ENCODE measurements around the gene KRTAP5-4. TPM values are rescaled to one million over a fixed set of nuclear protein-coding genes. Genes with fewer than 3 reads are reported as not detected.
"Not testable (repeated sequence)": the region's sequence is repeated elsewhere in the genome, so short reads cannot be mapped to it uniquely, and the experiment has no call there.

The KRTAP5-4 gene
- total RNA-seq, 2 donors from 2014 or later = not detected

DNA sequence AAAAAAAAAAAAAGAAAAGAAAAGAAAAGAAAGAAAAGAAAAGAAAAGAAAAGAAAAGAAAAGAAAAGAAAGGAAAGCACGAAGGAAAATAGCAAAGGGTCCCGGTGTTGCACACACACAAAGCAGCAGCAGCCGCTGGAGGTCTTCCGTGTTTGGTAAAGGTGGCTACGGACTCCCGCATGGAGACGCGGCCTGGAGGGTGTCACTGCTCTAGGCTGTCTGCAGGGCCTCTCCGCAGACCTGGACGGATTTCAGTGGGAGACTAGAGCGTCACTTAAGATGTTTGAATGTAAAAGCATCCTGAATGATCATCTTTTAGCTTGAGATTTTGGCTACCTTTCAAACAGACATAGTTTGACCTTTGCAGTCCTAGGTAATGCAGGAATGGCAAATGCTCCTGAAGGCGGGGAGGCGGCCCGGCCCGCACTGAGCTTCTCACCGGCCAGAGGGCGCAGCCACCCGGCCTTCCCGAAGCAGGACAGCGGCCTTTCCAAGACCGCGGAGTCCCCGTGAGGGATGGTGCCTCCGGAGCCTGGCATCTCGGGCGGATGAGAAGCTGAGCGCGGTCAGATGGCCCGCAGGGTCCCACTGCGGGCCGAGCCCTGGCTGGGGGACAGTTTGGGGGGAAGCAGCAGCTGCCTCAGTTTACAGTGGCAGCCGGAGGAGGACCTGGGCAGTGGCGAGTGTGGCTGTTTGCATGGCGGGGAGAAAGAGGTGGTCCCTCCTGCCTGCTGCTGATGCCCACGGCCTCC lies 26.1 kb upstream of the KRTAP5-4 start:
- no peak for TF ChIP-seq CTCF (IDR thresholded peaks at IDR 0.05)
- no peaks in the 10 kb centered on the region for H3K36me3 ChIP-seq
- no peak overlapping the region for H3K27ac ChIP-seq
- ATAC-seq (ENCODE audit: insufficient number of reproducible peaks, low FRiP score, low read depth) = no peak
- no peak for DNase-seq (ENCODE audit: low spot score)
- H3K9me3 ChIP-seq = no peaks in the 10 kb centered on the region
- H3K4me1 ChIP-seq (ENCODE audit: control insufficient read depth in 1 of 2, low read depth in 2 of 2) = no peaks in the 10 kb centered on the region
- no peak overlapping the region for H3K4me3 ChIP-seq
- no peaks in the 10 kb centered on the region for H3K27me3 ChIP-seq (replicated peaks; ENCODE audit: insufficient read depth)

- DNase-seq (ENCODE audit: low spot score); H3K27ac ChIP-seq; H3K27me3 ChIP-seq (replicated peaks; ENCODE audit: insufficient read depth); H3K4me1 ChIP-seq (ENCODE audit: control insufficient read depth in 1 of 2, low read depth in 2 of 2); ATAC-seq (ENCODE audit: insufficient number of reproducible peaks, low FRiP score, low read depth); H3K9me3 ChIP-seq; H3K36me3 ChIP-seq; H3K4me3 ChIP-seq: not testable (repeated sequence)
Measured at GRCh38 chr11:1646540-1646939, 24.6 kb upstream of the KRTAP5-4 start.

DNA sequence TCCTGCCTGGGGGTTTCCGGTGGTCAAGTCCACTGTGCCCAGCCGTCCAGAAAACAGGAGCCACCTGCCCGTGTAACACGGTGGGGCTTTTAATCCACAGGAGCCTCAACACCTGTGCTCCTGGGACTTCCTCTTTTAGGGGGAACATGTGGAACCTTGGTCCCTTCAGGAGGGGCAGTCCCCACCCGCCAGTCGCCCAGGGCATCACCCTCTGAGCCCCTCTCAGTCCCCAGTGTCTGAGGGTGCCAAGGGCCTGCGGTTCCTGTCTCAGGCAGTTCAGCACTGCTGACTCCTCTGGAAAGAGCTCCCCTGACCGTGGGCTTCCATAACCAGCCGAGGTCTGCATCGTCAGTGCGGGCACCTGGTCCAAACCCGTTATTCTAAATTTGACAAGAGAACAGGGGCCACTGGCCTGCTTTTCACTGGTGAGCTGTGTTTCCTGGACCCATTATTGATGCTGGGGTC lies 23.5 kb upstream of the KRTAP5-4 start:
- H3K36me3 ChIP-seq = no peaks in the 10 kb centered on the region
- no peak overlapping the region for H3K4me3 ChIP-seq
- H3K27ac ChIP-seq = no peak overlapping the region
- ATAC-seq (ENCODE audit: insufficient number of reproducible peaks, low FRiP score, low read depth) (no peak), DNase-seq (ENCODE audit: low spot score) (no peak)
- no peaks in the 10 kb centered on the region for H3K27me3 ChIP-seq (replicated peaks; ENCODE audit: insufficient read depth)
- no peaks in the 10 kb centered on the region for H3K9me3 ChIP-seq
- TF ChIP-seq CTCF (IDR thresholded peaks at IDR 0.05) = no peak
- no peaks in the 10 kb centered on the region for H3K4me1 ChIP-seq (ENCODE audit: control insufficient read depth in 1 of 2, low read depth in 2 of 2)

DNA sequence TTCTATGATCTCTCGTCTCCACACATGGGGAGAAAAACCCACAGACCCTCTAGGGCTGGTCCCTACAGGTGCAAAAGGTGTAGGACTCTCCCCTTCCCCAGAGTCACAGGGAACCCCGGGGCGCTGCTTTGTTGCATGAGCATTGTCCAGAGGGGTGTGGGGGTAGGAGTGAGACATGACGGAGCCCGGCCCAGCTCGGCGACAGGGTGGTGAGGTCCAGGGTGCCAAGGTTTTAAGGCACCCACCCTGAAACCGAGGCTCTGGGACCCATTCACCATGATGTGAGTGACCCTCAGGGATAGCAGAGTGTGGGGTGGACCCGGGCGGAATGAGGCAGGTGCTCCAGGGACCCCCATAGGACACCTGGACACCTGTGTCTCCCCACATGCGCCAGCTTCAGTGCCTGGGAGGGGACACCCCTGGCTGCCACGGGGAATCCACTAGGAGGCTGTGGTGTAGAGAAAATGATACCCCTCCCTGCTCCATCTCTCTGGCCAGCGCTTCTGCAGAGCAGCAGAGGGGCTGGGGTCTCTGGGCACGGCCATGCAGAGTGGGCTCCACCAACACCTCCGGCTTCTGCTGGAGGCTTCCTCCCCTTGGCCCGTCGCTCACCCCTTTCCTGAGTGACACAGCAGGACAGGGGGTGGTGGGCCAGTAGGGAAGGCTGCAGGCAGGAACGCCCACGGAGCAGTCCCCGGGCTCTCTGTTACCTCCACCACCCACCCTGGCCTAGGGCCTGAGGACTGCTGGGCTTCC lies 22.8 kb upstream of the KRTAP5-4 start:
- Histone ChIP-seq H3K27me3 (replicated peaks; ENCODE audit: insufficient read depth) (no peaks in the 10 kb centered on the region), H3K36me3 (no peaks in the 10 kb centered on the region), H3K9me3 (no peaks in the 10 kb centered on the region), H3K27ac (no peak overlapping the region), H3K4me1 (ENCODE audit: control insufficient read depth in 1 of 2, low read depth in 2 of 2) (no peaks in the 10 kb centered on the region), H3K4me3 (no peak overlapping the region)
- DNase-seq (ENCODE audit: low spot score) (no peak), ATAC-seq (ENCODE audit: insufficient number of reproducible peaks, low FRiP score, low read depth) (no peak)
- no peak for TF ChIP-seq CTCF (IDR thresholded peaks at IDR 0.05)

DNA sequence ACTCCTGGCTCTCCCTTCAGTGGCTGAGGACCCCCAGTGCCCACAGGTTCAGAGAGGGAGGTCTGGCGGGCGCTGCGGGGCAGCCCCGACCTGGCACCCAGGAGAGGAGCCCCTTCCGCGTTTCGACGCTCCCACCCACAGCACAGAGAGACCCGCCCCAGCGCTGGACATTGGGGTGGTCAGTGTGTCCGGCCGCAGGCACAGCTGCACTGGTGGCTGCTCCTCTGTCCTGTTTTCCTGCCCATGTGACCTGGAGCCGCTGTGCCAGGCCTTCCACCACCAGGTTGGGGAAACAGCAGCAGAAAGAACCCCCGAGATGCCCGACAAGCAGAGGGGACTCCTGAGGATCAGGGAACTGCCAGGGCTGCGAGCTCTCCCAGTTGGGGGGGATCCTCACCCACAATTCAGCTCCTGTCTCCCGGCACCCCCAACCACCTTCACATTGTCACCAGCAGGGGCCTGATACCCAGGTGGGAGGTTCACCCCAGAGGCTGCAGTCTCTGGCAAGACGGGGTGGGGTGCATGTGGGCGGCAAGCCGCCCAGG lies 21.3 kb upstream of the KRTAP5-4 start:
- no peak overlapping the region for H3K4me3 ChIP-seq
- no peaks in the 10 kb centered on the region for H3K27me3 ChIP-seq (replicated peaks; ENCODE audit: insufficient read depth)
- ATAC-seq (ENCODE audit: insufficient number of reproducible peaks, low FRiP score, low read depth) (no peak), DNase-seq (ENCODE audit: low spot score) (no peak)
- no peaks in the 10 kb centered on the region for H3K36me3 ChIP-seq
- TF ChIP-seq CTCF (IDR thresholded peaks at IDR 0.05) = no peak
- H3K4me1 ChIP-seq (ENCODE audit: control insufficient read depth in 1 of 2, low read depth in 2 of 2) = no peaks in the 10 kb centered on the region
- no peaks in the 10 kb centered on the region for H3K9me3 ChIP-seq
- no peak overlapping the region for H3K27ac ChIP-seq

Data from thoracic aorta (tissue), 2 donors.